AG04450 (cell line): ENCODE measurements around the gene TRIM56. TPM values are rescaled to one million over a fixed set of nuclear protein-coding genes. Genes with fewer than 3 reads are reported as not detected.
A peak's percentile ranks its signal among the peaks of the same experiment; 100 is the strongest.
"Not testable (repeated sequence)": the region's sequence is repeated elsewhere in the genome, so short reads cannot be mapped to it uniquely, and the experiment has no call there.

Source experiments
- CTCF ChIA-PET: fragments of 300-600, 350-600 bp; formaldehyde crosslinking; extraction: SDS; loops from one replicate; lab custom pipeline; 2022; ENCODE audit warnings: antibody characterized with exemption, inconsistent platforms; lab: Charles Lee
- POLR2A ChIA-PET: fragments of 350-600 bp; formaldehyde crosslinking; extraction: SDS; loops from one replicate; lab custom pipeline; 2021; ENCODE audit warnings: antibody characterized with exemption, inconsistent platforms; lab: Yijun Ruan, JAX
- DNase-seq: peaks from one replicate; pipeline ENCODE4 v3.0.0-alpha.2; 2011; ENCODE audit warnings: low read depth, low spot score
- H3K27ac ChIP-seq: one replicate; pipeline ENCODE4 v1.5.1; 2012; ENCODE audit warnings: low read depth, low read length, control low read depth
- H3K27me3 ChIP-seq: one replicate; pipeline ENCODE4 v1.6.0; 2012; ENCODE audit warnings: low read length; ENCODE audit not compliant: control insufficient read depth, insufficient read depth
- H3K4me3 ChIP-seq: 2 replicates; pipeline ENCODE4 v1.5.1; 2011; ENCODE audit warnings: mild to moderate bottlenecking, low read depth, low read length, control low read depth
- H3K9me3 ChIP-seq: 2 replicates; pipeline ENCODE4 v1.5.1; 2012; ENCODE audit warnings: low read length; ENCODE audit not compliant: control insufficient read depth, insufficient read depth
- CTCF ChIP-seq: IDR thresholded peaks from 2 replicates; pipeline ENCODE4 v1.5.1; 2011; ENCODE audit warnings: low read depth, low read length, control low read depth, inconsistent platforms
- polyA plus RNA-seq: library from polyadenylated mRNA; depleted of rRNA; stranded (reverse); fragments of >200 nt; gene quantifications from 2 replicates; pipeline ENCODE4 v1.2.3, GENCODE V29; 2011

TRIM56 gene
- polyA plus RNA-seq, 1 experiment, result 4.0 TPM

DNA sequence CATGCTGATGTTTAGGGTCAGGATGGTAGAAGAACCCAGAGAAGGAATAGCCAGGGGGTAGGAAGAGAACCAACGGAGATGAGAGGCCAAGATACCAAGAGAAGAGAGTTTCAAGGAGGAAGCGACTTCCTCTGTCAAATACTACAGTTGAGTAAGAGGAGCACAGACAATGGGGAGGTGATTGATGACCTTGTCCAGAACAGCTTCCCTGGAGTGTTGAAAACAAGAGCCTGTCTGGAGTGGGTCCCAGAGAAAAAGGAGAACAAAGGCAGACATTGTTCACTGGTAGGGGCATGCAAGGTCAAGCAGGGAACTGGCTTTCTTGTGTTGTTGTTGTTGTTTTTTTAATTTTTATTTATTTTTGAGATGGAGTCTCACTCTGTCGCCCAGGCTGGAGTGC, 9.6 kb upstream of the TRIM56 start:
- ChIA-PET POLR2A (no interaction called here), CTCF (interaction anchor here (1.5 kb wide), 1 partner anchor 17 kb away, joined by 6 read pairs; no protein-coding TSS in a partner anchor)
- no peak overlapping the region for H3K4me3 ChIP-seq
- H3K27ac ChIP-seq, result no peak overlapping the region
- no peaks in the 10 kb centered on the region for H3K9me3 ChIP-seq
- no peak for DNase-seq
- H3K27me3 ChIP-seq, result peaks cover 7% of the 10 kb centered on the region
- no peak for TF ChIP-seq CTCF

- DNase-seq, H3K9me3 ChIP-seq, H3K27me3 ChIP-seq, POLR2A ChIA-PET, H3K4me3 ChIP-seq, H3K27ac ChIP-seq: not testable (repeated sequence)
- CTCF ChIA-PET, result interaction anchor here (1.0 to 1.8 kb wide), 2 partner anchors 9 to 178 kb away, joined by 3 to 7 read pairs; no protein-coding TSS in a partner anchor
Measured at GRCh38 chr7:101076183-101076582, 9.1 kb upstream of the TRIM56 start.

GRCh38 chr7:101077303-101078086, 7.8 kb upstream of the TRIM56 start:
- CTCF ChIA-PET, result interaction anchor here (0.6 to 1.8 kb wide), 30 partner anchors 8 to 1368 kb away, joined by 3 to 17 read pairs (median 4); partner anchors contain the start of genes POP7 and TRIM56
- no peak overlapping the region for H3K4me3 ChIP-seq
- no peak for DNase-seq
- no peak overlapping the region for H3K27ac ChIP-seq
- peak; percentile 95 for TF ChIP-seq CTCF
- H3K9me3 ChIP-seq, result no peaks in the 10 kb centered on the region
- POLR2A ChIA-PET, result interaction anchor here (1.0 to 1.1 kb wide), 2 partner anchors 9 to 202 kb away, joined by 3 read pairs; partner anchors contain the start of gene SRRT
- H3K27me3 ChIP-seq, result peaks cover under 1% of the 10 kb centered on the region

- Histone ChIP-seq H3K27ac (no peak overlapping the region), H3K9me3 (no peaks in the 10 kb centered on the region; the same call in 1 of the 2 replicates), H3K27me3 (no peaks in the 10 kb centered on the region), H3K4me3 (no peak overlapping the region)
- CTCF ChIA-PET, result interaction anchor here (0.6 to 1.0 kb wide), 2 partner anchors 111 to 190 kb away, joined by 4 to 10 read pairs; no protein-coding TSS in a partner anchor
- POLR2A ChIA-PET, result no interaction called here
- TF ChIP-seq CTCF, result no peak
- no peak for DNase-seq
Measured at GRCh38 chr7:101081432-101081831, 3.8 kb upstream of the TRIM56 start.

- H3K27ac ChIP-seq, result peak overlapping the region; percentile 84
- ChIA-PET CTCF (interaction anchor here (0.6 to 2.5 kb wide), 4 partner anchors 8 to 107 kb away, joined by 3 to 12 read pairs (median 6); no protein-coding TSS in a partner anchor), POLR2A (interaction anchor here (0.6 to 1.8 kb wide), 7 partner anchors 8 to 195 kb away, joined by 3 to 13 read pairs (median 6); partner anchors contain the start of genes PLOD3, SERPINE1, UFSP1 and ZNHIT1)
- TF ChIP-seq CTCF, result no peak
- peak overlapping the region; percentile 93 for H3K4me3 ChIP-seq
- no peak for DNase-seq
- no peaks in the 10 kb centered on the region for H3K27me3 ChIP-seq
- H3K9me3 ChIP-seq, result no peaks in the 10 kb centered on the region; the same call in 1 of the 2 replicates
Measured at GRCh38 chr7:101084865-101085161, 468 bp upstream of the TRIM56 start.
